Neural progenitor cell (in vitro differentiated cells): ENCODE data around the gene PRPF40A.

ENCODE experiments used
- EZH2phosphoT487 ChIP-seq: fragments of 200-600 bp; sonication (generic); IDR thresholded peaks from 2 replicates; pipeline ENCODE4 v1.6.1; 2017; ENCODE audit warnings: antibody characterized with exemption
- TF ChIP-seq, protein P1 (sequence below): fragments of 200-600 bp; sonication (generic); IDR thresholded peaks from 2 replicates; pipeline ENCODE4 v1.5.1; 2017; ENCODE audit warnings: antibody characterized with exemption, mild to moderate bottlenecking

- TF ChIP-seq, protein P1, sequence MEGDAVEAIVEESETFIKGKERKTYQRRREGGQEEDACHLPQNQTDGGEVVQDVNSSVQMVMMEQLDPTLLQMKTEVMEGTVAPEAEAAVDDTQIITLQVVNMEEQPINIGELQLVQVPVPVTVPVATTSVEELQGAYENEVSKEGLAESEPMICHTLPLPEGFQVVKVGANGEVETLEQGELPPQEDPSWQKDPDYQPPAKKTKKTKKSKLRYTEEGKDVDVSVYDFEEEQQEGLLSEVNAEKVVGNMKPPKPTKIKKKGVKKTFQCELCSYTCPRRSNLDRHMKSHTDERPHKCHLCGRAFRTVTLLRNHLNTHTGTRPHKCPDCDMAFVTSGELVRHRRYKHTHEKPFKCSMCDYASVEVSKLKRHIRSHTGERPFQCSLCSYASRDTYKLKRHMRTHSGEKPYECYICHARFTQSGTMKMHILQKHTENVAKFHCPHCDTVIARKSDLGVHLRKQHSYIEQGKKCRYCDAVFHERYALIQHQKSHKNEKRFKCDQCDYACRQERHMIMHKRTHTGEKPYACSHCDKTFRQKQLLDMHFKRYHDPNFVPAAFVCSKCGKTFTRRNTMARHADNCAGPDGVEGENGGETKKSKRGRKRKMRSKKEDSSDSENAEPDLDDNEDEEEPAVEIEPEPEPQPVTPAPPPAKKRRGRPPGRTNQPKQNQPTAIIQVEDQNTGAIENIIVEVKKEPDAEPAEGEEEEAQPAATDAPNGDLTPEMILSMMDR = no peak
- TF ChIP-seq EZH2phosphoT487 = no peak
These were observed 94.1 kb downstream of the PRPF40A start for GRCh38 chr2:152623076-152623740.
